Endothelial cell of umbilical vein (primary cell): Measurements from ENCODE around the gene CLSTN2. TPM values are rescaled to one million over a fixed set of nuclear protein-coding genes. Genes with fewer than 3 reads are reported as not detected.

Experiments
- BruUV-seq: library from RNA; stranded (reverse); fragments of 400-500 nt; replicated peaks from 2 replicates; lab custom pipeline; 2021; lab: Mats Ljungman, UMichigan
- CTCF ChIA-PET: fragments of 300-600, 350-600 bp; sonication (Branson Sonifier 250); formaldehyde crosslinking; loops from one replicate; lab custom pipeline; 2021; ENCODE audit warnings: antibody characterized with exemption, inconsistent platforms; lab: Charles Lee
- POLR2A ChIA-PET: fragments of 300-600, 350-600 bp; sonication (Branson Sonifier 250); formaldehyde crosslinking; loops from one replicate; lab custom pipeline; 2021; ENCODE audit warnings: antibody characterized with exemption, inconsistent platforms; lab: Charles Lee
- DNase-seq: peaks from one replicate; pipeline ENCODE4 v3.0.0-alpha.2; 2011; ENCODE audit warnings: low read depth, low spot score
- FAIRE-seq: peaks from 2 replicates; lab custom pipeline; 2011; peaks lifted over from hg19 to GRCh38; lab: Jason Lieb, UNC
- H2AFZ ChIP-seq: 2 replicates; pipeline ENCODE4 v1.6.0; 2012; ENCODE audit warnings: low read depth, low read length, control low read depth, inconsistent platforms
- H3K27ac ChIP-seq: 2 replicates; pipeline ENCODE4 v1.5.1; 2011; ENCODE audit warnings: low read depth, mild to moderate bottlenecking, control low read depth, low read length, moderate library complexity; ENCODE audit not compliant: insufficient read depth
- H3K27me3 ChIP-seq, 2 experiments: 2 replicates each; pipeline versions ENCODE4 v1.6.0 to v1.6.1; 2011; ENCODE audit warnings: low read length in 2 of 2, mixed read lengths in 1 of 2; ENCODE audit not compliant: control insufficient read depth in 2 of 2, insufficient read depth in 2 of 2
- H3K36me3 ChIP-seq, 2 experiments: 2 replicates in 1 of 2; 3 replicates in 1 of 2; pipeline ENCODE4 v1.5.1; 2011; ENCODE audit warnings: low read length in 2 of 2, mild to moderate bottlenecking in 1 of 2, moderate library complexity in 1 of 2; ENCODE audit not compliant: control insufficient read depth in 2 of 2, insufficient read depth in 2 of 2; ENCODE audit errors: extremely low read depth in 1 of 2
- H3K4me1 ChIP-seq: 3 replicates; pipeline ENCODE4 v1.5.1; 2011; ENCODE audit warnings: mild to moderate bottlenecking, low read length; ENCODE audit not compliant: control insufficient read depth, insufficient read depth; ENCODE audit errors: extremely low read depth
- H3K4me2 ChIP-seq: 2 replicates; pipeline ENCODE4 v1.6.1; 2011; ENCODE audit warnings: low read length, control low read depth, mixed read lengths; ENCODE audit not compliant: insufficient read depth
- H3K4me3 ChIP-seq, 3 experiments: fragments of 200-600 bp in 1 of 3; sonication (generic), shearing (Covaris generic) in 1 of 3; replicated peaks in 1 of 3; 2 replicates each; pipeline ENCODE4 v1.5.1; 2011 to 2016; ENCODE audit warnings: control low read depth in 3 of 3, low read length in 3 of 3, mild to moderate bottlenecking in 2 of 3, inconsistent platforms in 1 of 3, low read depth in 1 of 3, moderate library complexity in 1 of 3; ENCODE audit not compliant: insufficient read depth in 1 of 3
- H3K79me2 ChIP-seq: 2 replicates; pipeline ENCODE4 v1.6.0; 2012; ENCODE audit warnings: low read length, inconsistent platforms; ENCODE audit not compliant: control insufficient read depth, insufficient read depth
- H3K9ac ChIP-seq: replicated peaks from 2 replicates; pipeline ENCODE3; 2011; ENCODE audit warnings: low read length, control low read depth; ENCODE audit not compliant: insufficient read depth; ENCODE audit errors: extremely low read depth
- H3K9me1 ChIP-seq: replicated peaks from 3 replicates; pipeline ENCODE4 v1.6.0; 2011; ENCODE audit warnings: mild to moderate bottlenecking, low read length; ENCODE audit not compliant: control insufficient read depth, insufficient read depth; ENCODE audit errors: extremely low read depth
- H3K9me3 ChIP-seq: replicated peaks from 2 replicates; pipeline ENCODE4 v1.5.1; 2012; ENCODE audit warnings: low read length, inconsistent platforms; ENCODE audit not compliant: control insufficient read depth, insufficient read depth
- H4K20me1 ChIP-seq: replicated peaks from 2 replicates; pipeline ENCODE3; 2011; ENCODE audit warnings: mild to moderate bottlenecking, low read length; ENCODE audit not compliant: control insufficient read depth, insufficient read depth; ENCODE audit errors: extremely low read depth
- CTCF ChIP-seq, 2 donors: IDR thresholded peaks; 1 replicate in 1 of 2; 2 replicates in 1 of 2; pipeline ENCODE4 v1.5.1; 2011; ENCODE audit warnings: low read length in 2 of 2, mild to moderate bottlenecking in 2 of 2, moderate library complexity in 2 of 2, control low read depth in 1 of 2, inconsistent platforms in 1 of 2, low read depth in 1 of 2; ENCODE audit not compliant: insufficient read depth in 1 of 2; ENCODE audit errors: extremely low read depth in 1 of 2
- EZH2 ChIP-seq: IDR thresholded peaks from 2 replicates; pipeline ENCODE4 v1.6.1; 2012; ENCODE audit warnings: borderline replicate concordance, low read depth, mild to moderate bottlenecking, moderate library complexity, low read length, inconsistent platforms; ENCODE audit not compliant: severe bottlenecking
- FOS ChIP-seq: IDR thresholded peaks from 2 replicates; pipeline ENCODE4 v1.6.1; 2011; ENCODE audit warnings: mild to moderate bottlenecking, low read length, moderate library complexity, borderline replicate concordance; ENCODE audit not compliant: insufficient read depth
- GATA2 ChIP-seq: IDR thresholded peaks from 2 replicates; pipeline ENCODE4 v1.7.0; 2011; ENCODE audit warnings: low read depth, mild to moderate bottlenecking, moderate library complexity, mixed read lengths, low read length; ENCODE audit not compliant: insufficient read length, insufficient read depth
- JUN ChIP-seq: IDR thresholded peaks from 2 replicates; pipeline ENCODE4 v1.6.1; 2011; ENCODE audit warnings: borderline replicate concordance, low read depth; ENCODE audit not compliant: insufficient read length, insufficient read depth
- MAX ChIP-seq: IDR thresholded peaks from 2 replicates; pipeline ENCODE4 v1.6.1; 2011; ENCODE audit not compliant: insufficient read depth, insufficient read length
- MYC ChIP-seq: IDR thresholded peaks from one replicate; pipeline ENCODE4 v1.6.1; 2011; ENCODE audit warnings: mild to moderate bottlenecking, low read depth, low read length
- POLR2A ChIP-seq: IDR thresholded peaks from 2 replicates; pipeline ENCODE4 v1.6.1; 2012; ENCODE audit warnings: low read depth, mild to moderate bottlenecking, control low read depth, low read length
- dilution Hi-C: fragments of 300-500 bp; cut with MboI; formaldehyde crosslinking; loops from one replicate; pipeline ENCODE4 v1.15.0; 2019; ENCODE audit warnings: low sequenced_read_pairs; ENCODE audit not compliant: extremely low pct_ligation_motif_present
- intact Hi-C: fragments of 100-400 bp; cut with micrococcal nuclease; formaldehyde crosslinking; loops from one replicate; pipeline ENCODE4 v1.10.0; 2022
- polyA plus RNA-seq, 4 experiments: library from polyadenylated mRNA; depleted of rRNA in 3 of 4; stranded (reverse) in 3 of 4; unstranded in 1 of 4; fragments of >200 nt; gene quantifications; 2 replicates each; pipeline versions ENCODE4 v1.2.1 to v1.2.3, GENCODE V29; 2011 to 2012; ENCODE audit warnings: missing spikeins in 1 of 4
- total RNA-seq: library from RNA; stranded (reverse); gene quantifications from 2 replicates; pipeline ENCODE4 v1.2.3, GENCODE V29; 2021

Gene CLSTN2
- total and polyA plus RNA-seq, 2 donors (not counting 3 experiments of a cell fraction or from before 2014, with no cell fraction given): 0.26 to 0.38 TPM

- no peaks in the 10 kb centered on the region for H4K20me1 ChIP-seq
- no peaks in the 10 kb centered on the region for H3K9me3 ChIP-seq
- DNase-seq (no peak), FAIRE-seq (no peak)
- no peak overlapping the region for H3K4me2 ChIP-seq
- no peaks in the 10 kb centered on the region for H3K79me2 ChIP-seq
- CTCF ChIA-PET: no interaction called here
- H3K27me3 ChIP-seq: no peaks in the 10 kb centered on the region
- no peak for TF ChIP-seq JUN
- no peak for TF ChIP-seq POLR2A
- no peak for TF ChIP-seq CTCF (IDR thresholded peaks at IDR 0.05; ENCODE audit: extremely low read depth in 1 of 2, insufficient read depth in 1 of 2, low read depth in 1 of 2, low read length in 2 of 2)
- TF ChIP-seq MYC: no peak
- TF ChIP-seq MAX: no peak
- TF ChIP-seq FOS: no peak
- TF ChIP-seq EZH2: no peak
- no peak overlapping the region for H2AFZ ChIP-seq
- POLR2A ChIA-PET: no interaction called here
- dilution Hi-C loops (no loop called here), intact Hi-C loops (no loop called here)
- no peak overlapping the region for H3K9ac ChIP-seq
- H3K27ac ChIP-seq: no peak overlapping the region
- H3K4me1 ChIP-seq: no peaks in the 10 kb centered on the region
- no peak overlapping the region for H3K4me3 ChIP-seq
- BruUV-seq: no TSS peak
- no peaks in the 10 kb centered on the region for H3K9me1 ChIP-seq
- H3K36me3 ChIP-seq: no peaks in the 10 kb centered on the region
Observed at GRCh38 chr3:140552898-140553297, 617.9 kb downstream of the CLSTN2 start.

- no TSS peak for BruUV-seq
- intact Hi-C loops: no loop called here
- no peak for DNase-seq
- dilution Hi-C loops: no loop called here
- Histone ChIP-seq H3K4me3 (no peak overlapping the region), H3K4me1 (no peaks in the 10 kb centered on the region), H4K20me1 (no peaks in the 10 kb centered on the region), H3K27ac (no peak overlapping the region), H2AFZ (no peak overlapping the region), H3K9me1 (no peaks in the 10 kb centered on the region), H3K27me3 (no peaks in the 10 kb centered on the region), H3K9ac (no peak overlapping the region), H3K36me3 (no peaks in the 10 kb centered on the region), H3K4me2 (no peak overlapping the region), H3K9me3 (no peaks in the 10 kb centered on the region), H3K79me2 (no peaks in the 10 kb centered on the region)
- CTCF ChIA-PET: no interaction called here
- POLR2A ChIA-PET: no interaction called here
- no peak for FAIRE-seq
- no peak for TF ChIP-seq MYC
- no peak for TF ChIP-seq CTCF (IDR thresholded peaks at IDR 0.05; ENCODE audit: extremely low read depth in 1 of 2, insufficient read depth in 1 of 2, low read depth in 1 of 2, low read length in 2 of 2)
- no peak for TF ChIP-seq JUN
- TF ChIP-seq EZH2: no peak
- TF ChIP-seq POLR2A: no peak
- TF ChIP-seq GATA2: no peak
Observed at GRCh38 chr3:140553591-140553990, 618.6 kb downstream of the CLSTN2 start.
